Skeletal muscle satellite cell (primary cell): Measurements from ENCODE around the gene PACSIN2.
A peak's percentile ranks its signal among the peaks of the same experiment; 100 is the strongest.

Experiments used
- H3K27me3 ChIP-seq: 2 replicates; pipeline ENCODE4 v1.7.0; 2013; ENCODE audit warnings: low read length; ENCODE audit not compliant: control insufficient read depth, insufficient read depth
- H3K36me3 ChIP-seq: 2 replicates; pipeline ENCODE4 v1.7.0; 2013; ENCODE audit warnings: mild to moderate bottlenecking, control low read depth, low read length; ENCODE audit not compliant: insufficient read depth
- H3K4me1 ChIP-seq: 2 replicates; pipeline ENCODE4 v1.7.0; 2013; ENCODE audit warnings: low read length; ENCODE audit not compliant: control insufficient read depth, insufficient read depth
- H3K4me2 ChIP-seq: 2 replicates; pipeline ENCODE4 v1.7.0; 2013; ENCODE audit warnings: mild to moderate bottlenecking, low read length
- H3K4me3 ChIP-seq: 2 replicates; pipeline ENCODE4 v1.7.0; 2013; ENCODE audit warnings: low read length
- H3K9ac ChIP-seq: 2 replicates; pipeline ENCODE4 v1.7.0; 2013; ENCODE audit warnings: mild to moderate bottlenecking, low read depth, low read length, moderate library complexity
- H3K9me3 ChIP-seq: replicated peaks from 2 replicates; pipeline ENCODE4 v1.7.0; 2013; ENCODE audit warnings: mild to moderate bottlenecking, control low read depth, low read length

Gene PACSIN2

GRCh38 chr22:42948294-42948693 is 66.7 kb downstream of the PACSIN2 start:
- H3K36me3 ChIP-seq: no peaks in the 10 kb centered on the region
- H3K4me3 ChIP-seq: no peak overlapping the region
- H3K4me1 ChIP-seq: peaks cover 40% of the 10 kb centered on the region
- no peak overlapping the region for H3K9ac ChIP-seq
- no peaks in the 10 kb centered on the region for H3K27me3 ChIP-seq
- no peak overlapping the region for H3K4me2 ChIP-seq
- no peaks in the 10 kb centered on the region for H3K9me3 ChIP-seq

GRCh38 chr22:42947211-42947990 is 67.5 kb downstream of the PACSIN2 start:
- Histone ChIP-seq H3K4me2 (no peak overlapping the region), H3K27me3 (no peaks in the 10 kb centered on the region), H3K9me3 (no peaks in the 10 kb centered on the region), H3K36me3 (no peaks in the 10 kb centered on the region), H3K9ac (no peak overlapping the region), H3K4me1 (peaks cover 40% of the 10 kb centered on the region), H3K4me3 (no peak overlapping the region)

DNA sequence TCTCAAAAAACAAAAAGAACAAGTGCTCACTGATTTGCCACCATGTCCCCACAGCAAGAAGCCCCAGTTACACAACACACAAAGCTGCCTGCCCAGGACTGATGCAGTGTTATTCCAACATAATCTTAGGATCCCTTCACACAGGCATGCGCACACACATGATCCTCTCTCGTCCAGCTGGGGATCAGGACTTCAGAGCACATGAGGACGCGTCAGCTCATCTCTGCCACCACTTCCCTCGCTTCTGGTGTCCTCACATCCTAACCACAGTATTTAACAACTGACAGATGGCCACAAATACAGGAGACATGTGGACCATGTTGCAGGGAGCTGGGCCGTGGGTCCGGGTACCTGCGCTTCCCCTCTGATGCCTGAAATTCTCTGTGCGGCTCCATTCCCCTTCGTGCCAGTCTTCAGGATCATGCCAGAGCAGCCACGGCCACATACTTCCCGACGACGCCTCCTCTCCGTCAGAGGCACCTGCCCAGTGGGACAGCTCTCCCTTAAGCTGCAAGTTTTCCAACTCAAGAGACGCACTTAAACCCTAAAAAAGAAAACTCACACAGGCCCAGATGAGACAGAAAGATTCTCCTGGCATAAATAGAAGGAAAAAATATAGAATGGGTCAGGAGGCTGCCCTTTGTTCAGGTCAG is 68.3 kb downstream of the PACSIN2 start:
- H3K4me1 ChIP-seq: peaks cover 40% of the 10 kb centered on the region

GRCh38 chr22:42945736-42946135 is 69.2 kb downstream of the PACSIN2 start:
- H3K9me3 ChIP-seq: no peaks in the 10 kb centered on the region
- no peaks in the 10 kb centered on the region for H3K36me3 ChIP-seq
- no peak overlapping the region for H3K4me3 ChIP-seq
- H3K9ac ChIP-seq: no peak overlapping the region
- H3K4me2 ChIP-seq: no peak overlapping the region
- no peaks in the 10 kb centered on the region for H3K27me3 ChIP-seq
- peaks cover 44% of the 10 kb centered on the region for H3K4me1 ChIP-seq

More for the DNA sequence above, 68.3 kb downstream of the PACSIN2 start:
- no peak overlapping the region for H3K9ac ChIP-seq
- H3K4me3 ChIP-seq: no peak overlapping the region
- H3K9me3 ChIP-seq: no peaks in the 10 kb centered on the region
- no peaks in the 10 kb centered on the region for H3K27me3 ChIP-seq
- H3K4me2 ChIP-seq: no peak overlapping the region
- H3K36me3 ChIP-seq: no peaks in the 10 kb centered on the region

- Histone ChIP-seq H3K27me3 (no peaks in the 10 kb centered on the region), H3K4me3 (no peak overlapping the region), H3K4me2 (no peak overlapping the region), H3K9ac (no peak overlapping the region), H3K9me3 (no peaks in the 10 kb centered on the region), H3K4me1 (peaks cover 51% of the 10 kb centered on the region), H3K36me3 (no peaks in the 10 kb centered on the region)
Measured at GRCh38 chr22:42945027-42945426, 69.9 kb downstream of the PACSIN2 start.

- Histone ChIP-seq H3K9ac (no peak overlapping the region), H3K9me3 (no peaks in the 10 kb centered on the region), H3K4me2 (no peak overlapping the region), H3K4me1 (peaks cover 54% of the 10 kb centered on the region), H3K4me3 (no peak overlapping the region), H3K27me3 (no peaks in the 10 kb centered on the region), H3K36me3 (no peaks in the 10 kb centered on the region)
Measured at GRCh38 chr22:42944409-42944808, 70.5 kb downstream of the PACSIN2 start.

GRCh38 chr22:42943981-42944380 is 71.0 kb downstream of the PACSIN2 start:
- no peaks in the 10 kb centered on the region for H3K36me3 ChIP-seq
- H3K9me3 ChIP-seq: no peaks in the 10 kb centered on the region
- H3K4me3 ChIP-seq: no peak overlapping the region
- H3K4me1 ChIP-seq: peaks cover 54% of the 10 kb centered on the region
- H3K27me3 ChIP-seq: no peaks in the 10 kb centered on the region
- no peak overlapping the region for H3K9ac ChIP-seq
- no peak overlapping the region for H3K4me2 ChIP-seq

- Histone ChIP-seq H3K4me1 (peaks cover 61% of the 10 kb centered on the region), H3K4me3 (no peak overlapping the region), H3K4me2 (no peak overlapping the region), H3K9ac (no peak overlapping the region), H3K9me3 (no peaks in the 10 kb centered on the region), H3K27me3 (no peaks in the 10 kb centered on the region), H3K36me3 (no peaks in the 10 kb centered on the region)
Measured at GRCh38 chr22:42942351-42942750, 72.6 kb downstream of the PACSIN2 start.

DNA sequence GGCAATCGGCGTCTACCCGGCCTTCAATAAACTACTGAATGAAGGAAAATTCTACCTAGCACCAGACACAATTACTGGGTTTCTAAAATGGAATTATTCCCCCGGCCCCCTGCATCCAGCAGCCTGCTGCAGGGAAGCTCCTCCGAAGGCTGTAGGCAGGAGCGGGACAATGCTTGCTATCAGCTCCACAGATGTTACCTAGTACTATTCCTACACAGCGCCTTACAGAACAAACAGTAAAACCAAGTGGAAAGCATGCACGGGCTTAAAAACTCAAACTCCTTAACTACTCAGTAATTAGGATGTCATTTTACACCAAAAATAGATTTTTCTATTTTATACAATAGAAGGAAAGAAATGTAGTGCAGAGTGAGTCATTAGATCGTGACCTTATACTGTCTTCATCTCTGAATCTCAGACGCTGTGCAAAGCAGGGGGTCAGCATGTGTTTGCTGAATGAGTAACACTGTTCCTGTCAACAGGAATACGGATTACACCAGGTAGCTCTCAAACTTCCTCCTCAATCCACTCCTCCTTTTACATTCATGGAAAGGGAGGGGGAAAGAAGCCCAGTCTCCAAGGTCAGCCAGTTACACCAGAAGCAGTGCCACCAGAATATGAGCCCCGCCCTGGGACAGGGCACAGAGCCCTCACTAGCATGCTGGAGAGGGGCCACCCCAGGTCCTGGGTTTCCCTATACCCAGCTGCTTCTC is 74.9 kb downstream of the PACSIN2 start:
- no peak overlapping the region for H3K4me3 ChIP-seq
- peak overlapping the region; percentile 64 for H3K9ac ChIP-seq
- H3K27me3 ChIP-seq: no peaks in the 10 kb centered on the region
- H3K9me3 ChIP-seq: no peaks in the 10 kb centered on the region
- H3K4me2 ChIP-seq: peak overlapping the region; percentile 67
- no peaks in the 10 kb centered on the region for H3K36me3 ChIP-seq
- peaks cover 56% of the 10 kb centered on the region for H3K4me1 ChIP-seq

- H3K36me3 ChIP-seq: no peaks in the 10 kb centered on the region
- no peaks in the 10 kb centered on the region for H3K9me3 ChIP-seq
- peaks cover 59% of the 10 kb centered on the region for H3K4me1 ChIP-seq
- peak overlapping the region; percentile 67 for H3K4me2 ChIP-seq
- peak overlapping the region; percentile 48 for H3K9ac ChIP-seq
- H3K27me3 ChIP-seq: no peaks in the 10 kb centered on the region
- H3K4me3 ChIP-seq: no peak overlapping the region
Measured at GRCh38 chr22:42939451-42939881, 75.5 kb downstream of the PACSIN2 start.

- Histone ChIP-seq H3K9ac (peak overlapping the region; percentile 48), H3K4me1 (peaks cover 59% of the 10 kb centered on the region), H3K4me3 (no peak overlapping the region)
Measured at GRCh38 chr22:42938976-42939375, 76.0 kb downstream of the PACSIN2 start.

More at GRCh38 chr22:42938976-42939375, 76.0 kb downstream of the PACSIN2 start:
- no peaks in the 10 kb centered on the region for H3K27me3 ChIP-seq
- H3K9me3 ChIP-seq: no peaks in the 10 kb centered on the region
- H3K36me3 ChIP-seq: no peaks in the 10 kb centered on the region
- H3K4me2 ChIP-seq: no peak overlapping the region
